ENCODE data around the gene ARHGAP28.
"Not testable (repeated sequence)": the region's sequence is repeated elsewhere in the genome, so short reads cannot be mapped to it uniquely, and the experiment has no call there.

ARHGAP28 gene

DNA sequence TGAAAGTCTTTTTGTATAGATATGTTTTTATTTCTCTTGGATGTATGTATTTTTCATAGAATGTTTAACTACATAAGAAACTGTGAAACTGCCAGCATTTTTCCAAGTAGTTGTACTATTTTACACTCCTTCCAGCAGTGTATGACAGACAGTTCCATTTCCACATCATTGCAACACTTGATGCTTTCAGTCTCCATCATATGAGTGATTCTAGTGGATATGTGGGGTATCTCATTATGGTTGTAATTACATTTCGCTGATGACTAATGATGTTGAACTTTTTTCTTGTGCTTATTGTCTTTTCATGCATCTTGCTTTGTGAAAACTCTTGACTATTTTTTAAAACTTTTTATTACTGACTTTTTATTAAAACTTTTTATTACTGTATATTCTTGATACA lies 101.4 kb downstream of the ARHGAP28 start:
- Mint-ChIP-seq H3K27me3 (no peaks in the 10 kb centered on the region), H3K36me3 (no peaks in the 10 kb centered on the region), H3K4me3 (no peak overlapping the region), H3K9me3 (peaks cover 9% of the 10 kb centered on the region), H3K27ac (no peak overlapping the region), H3K4me1 (no peaks in the 10 kb centered on the region)
- ATAC-seq (ENCODE audit: low read depth) (no peak), DNase-seq (ENCODE audit: low spot score in 2 of 2) (no peak)

DNA sequence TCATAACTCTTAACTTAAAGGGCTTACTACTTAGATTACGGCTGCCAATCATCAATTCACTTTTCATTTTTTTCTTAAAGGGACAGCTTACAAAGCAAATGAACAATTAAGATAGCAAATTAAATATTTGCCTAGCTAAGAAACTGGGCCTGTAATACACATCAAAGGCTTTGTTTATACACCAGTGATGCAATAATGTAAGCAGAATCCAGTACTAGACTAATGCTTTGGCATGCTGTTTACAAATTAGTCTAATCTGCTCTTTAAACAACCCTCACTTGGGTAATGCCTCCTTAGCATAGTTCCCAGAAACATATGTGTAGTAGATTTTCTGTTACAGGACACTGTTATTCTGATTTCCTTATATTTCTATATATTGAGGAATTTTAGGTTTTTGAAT lies 105.8 kb downstream of the ARHGAP28 start:
- no peak overlapping the region for H3K4me3 Mint-ChIP-seq
- no peak for ATAC-seq (ENCODE audit: low read depth)
- H3K9me3 Mint-ChIP-seq: peaks cover 12% of the 10 kb centered on the region
- no peaks in the 10 kb centered on the region for H3K4me1 Mint-ChIP-seq
- H3K36me3 Mint-ChIP-seq: no peaks in the 10 kb centered on the region
- no peak overlapping the region for H3K27ac Mint-ChIP-seq
- DNase-seq (ENCODE audit: low spot score in 2 of 2): no peak
- no peaks in the 10 kb centered on the region for H3K27me3 Mint-ChIP-seq

DNA sequence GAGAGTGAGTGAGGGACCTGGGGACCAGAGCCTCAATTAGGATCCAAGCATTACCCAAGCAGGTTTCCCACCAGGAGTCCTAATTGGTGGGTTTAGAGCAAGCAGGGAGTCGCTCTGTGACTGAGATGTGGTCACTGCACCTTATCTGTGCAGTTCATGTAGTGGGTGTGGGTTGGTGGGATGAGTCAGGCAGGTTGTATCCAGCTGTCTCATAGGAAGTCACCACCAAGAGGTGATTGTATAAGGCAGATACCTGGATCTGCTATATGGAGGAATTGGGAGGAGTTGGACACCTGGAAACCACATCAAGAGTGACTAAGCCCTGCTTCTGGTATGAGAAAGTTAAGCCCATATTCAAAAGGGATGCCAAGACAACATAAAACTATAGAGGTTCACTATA lies 106.8 kb downstream of the ARHGAP28 start:
- Mint-ChIP-seq H3K4me3 (no peak overlapping the region), H3K4me1 (no peaks in the 10 kb centered on the region), H3K27ac (no peak overlapping the region), H3K9me3 (peaks cover 12% of the 10 kb centered on the region), H3K36me3 (no peaks in the 10 kb centered on the region), H3K27me3 (no peaks in the 10 kb centered on the region)
- no peak for DNase-seq (ENCODE audit: low spot score in 2 of 2)
- ATAC-seq (ENCODE audit: low read depth): no peak

DNA sequence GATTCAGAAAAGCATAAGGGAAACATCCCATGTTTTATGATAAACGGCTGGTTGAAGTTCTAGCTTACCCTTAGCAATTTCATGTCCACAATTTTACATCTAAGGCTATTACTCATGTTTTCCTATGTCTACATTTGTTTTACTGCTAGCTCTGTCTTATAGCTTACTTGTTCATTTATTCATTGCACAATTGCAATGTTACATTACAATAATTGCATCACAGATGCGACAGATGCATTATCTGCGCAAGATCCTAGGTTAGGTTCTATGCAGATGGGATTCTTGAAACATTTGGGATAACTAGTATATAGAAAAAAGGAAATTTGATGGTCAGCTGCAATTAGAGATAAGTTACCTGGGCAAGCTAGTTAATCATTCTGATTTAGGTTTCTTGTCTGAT lies 108.4 kb downstream of the ARHGAP28 start:
- Mint-ChIP-seq H3K4me3 (no peak overlapping the region), H3K9me3 (peaks cover 14% of the 10 kb centered on the region), H3K4me1 (no peaks in the 10 kb centered on the region), H3K36me3 (no peaks in the 10 kb centered on the region), H3K27me3 (no peaks in the 10 kb centered on the region), H3K27ac (no peak overlapping the region)
- ATAC-seq (ENCODE audit: low read depth) (no peak), DNase-seq (ENCODE audit: low spot score in 2 of 2) (no peak)

DNA sequence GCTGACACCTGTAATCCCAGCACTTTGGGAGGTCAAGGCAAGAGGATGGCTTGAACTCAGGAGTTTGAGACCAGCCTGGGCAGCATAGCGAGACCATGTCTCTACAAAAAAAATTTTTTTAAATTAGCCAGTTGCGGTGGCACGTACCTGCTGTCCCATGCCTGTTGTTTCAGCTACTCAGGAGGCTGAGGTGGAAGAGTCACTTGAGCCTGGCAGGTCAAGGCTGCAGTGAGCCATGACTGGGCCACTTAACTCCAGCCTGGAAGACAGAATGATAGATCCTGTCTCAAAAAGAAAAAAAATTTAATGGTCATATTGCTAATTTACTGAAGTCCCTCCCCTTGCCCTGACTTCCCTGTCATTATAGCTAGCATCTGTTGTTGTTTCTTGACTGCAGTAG lies 112.6 kb downstream of the ARHGAP28 start:
- DNase-seq (ENCODE audit: low spot score in 2 of 2): no peak
- ATAC-seq (ENCODE audit: low read depth): no peak
- Mint-ChIP-seq H3K4me3 (no peak overlapping the region), H3K9me3 (peaks cover 6% of the 10 kb centered on the region), H3K36me3 (no peaks in the 10 kb centered on the region), H3K27me3 (no peaks in the 10 kb centered on the region), H3K27ac (no peak overlapping the region), H3K4me1 (no peaks in the 10 kb centered on the region)

DNA sequence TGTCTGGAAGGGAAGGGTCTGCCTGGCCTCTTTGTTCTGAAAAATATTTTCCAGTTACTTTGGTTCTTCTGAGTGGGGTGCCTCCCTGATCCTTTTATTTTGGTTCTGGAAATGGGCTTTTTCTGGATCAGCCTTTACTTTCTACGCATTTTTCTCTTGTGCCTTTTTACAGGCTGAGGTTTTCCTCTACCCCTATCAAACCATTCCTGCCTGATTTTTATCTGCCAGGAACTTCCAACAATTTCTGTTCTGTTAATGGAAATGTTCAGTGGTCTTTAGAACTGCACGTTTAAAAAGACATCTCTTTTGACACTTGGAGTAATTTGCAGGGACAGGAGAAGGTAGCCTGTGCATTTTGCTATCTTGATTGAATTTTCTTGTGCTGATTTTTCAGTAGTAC lies 113.8 kb downstream of the ARHGAP28 start:
- Mint-ChIP-seq H3K27me3 (no peaks in the 10 kb centered on the region), H3K27ac (no peak overlapping the region), H3K36me3 (no peaks in the 10 kb centered on the region), H3K4me1 (no peaks in the 10 kb centered on the region), H3K4me3 (no peak overlapping the region), H3K9me3 (peaks cover 6% of the 10 kb centered on the region)
- ATAC-seq (ENCODE audit: low read depth) (no peak), DNase-seq (ENCODE audit: low spot score in 2 of 2) (no peak)

DNA sequence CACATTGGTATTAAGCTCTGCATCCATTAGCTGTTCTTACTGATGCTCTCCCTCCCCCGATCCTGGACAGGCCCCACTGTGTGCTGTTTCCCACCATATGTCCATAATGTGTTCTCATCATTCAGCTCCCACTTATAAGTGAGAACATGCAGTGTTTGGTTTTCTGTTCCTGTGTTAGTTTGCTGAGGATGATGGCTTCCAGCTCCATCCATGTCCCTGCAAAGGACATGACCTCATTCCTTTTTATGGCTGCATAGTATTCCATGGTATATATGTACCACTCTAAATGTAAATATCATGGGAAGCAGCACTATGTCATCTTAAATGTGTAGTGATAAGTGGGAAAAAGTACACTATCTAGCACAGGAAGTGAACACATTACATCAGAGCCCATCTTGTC lies 116.0 kb downstream of the ARHGAP28 start:
- not testable (repeated sequence) for H3K4me1 Mint-ChIP-seq; H3K27me3 Mint-ChIP-seq; H3K36me3 Mint-ChIP-seq; ATAC-seq (ENCODE audit: low read depth); DNase-seq (ENCODE audit: low spot score in 2 of 2); H3K4me3 Mint-ChIP-seq; H3K9me3 Mint-ChIP-seq; H3K27ac Mint-ChIP-seq

DNA sequence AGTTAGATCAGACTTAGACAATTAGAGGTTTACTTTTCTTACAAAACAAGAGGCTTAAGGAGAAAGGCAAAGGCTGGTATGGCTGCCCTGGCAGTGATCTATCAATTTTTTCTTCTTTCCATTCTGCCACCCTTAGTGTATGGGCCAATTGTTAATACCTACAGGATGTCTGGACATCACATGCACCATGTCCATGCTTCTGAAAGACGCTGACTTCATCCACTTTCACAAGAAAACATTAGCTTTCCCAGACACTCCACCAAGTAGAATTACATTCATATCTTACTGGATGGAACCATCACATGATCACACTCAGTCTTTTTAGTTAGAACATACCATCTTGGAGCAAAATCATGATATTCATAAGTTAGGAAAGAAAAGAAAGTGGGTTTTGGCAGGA lies 120.9 kb downstream of the ARHGAP28 start:
- Mint-ChIP-seq H3K4me1 (no peaks in the 10 kb centered on the region), H3K4me3 (no peak overlapping the region), H3K9me3 (peaks cover 5% of the 10 kb centered on the region), H3K27me3 (no peaks in the 10 kb centered on the region), H3K27ac (no peak overlapping the region), H3K36me3 (no peaks in the 10 kb centered on the region)
- DNase-seq (ENCODE audit: low spot score in 2 of 2): no peak
- no peak for ATAC-seq (ENCODE audit: low read depth)

DNA sequence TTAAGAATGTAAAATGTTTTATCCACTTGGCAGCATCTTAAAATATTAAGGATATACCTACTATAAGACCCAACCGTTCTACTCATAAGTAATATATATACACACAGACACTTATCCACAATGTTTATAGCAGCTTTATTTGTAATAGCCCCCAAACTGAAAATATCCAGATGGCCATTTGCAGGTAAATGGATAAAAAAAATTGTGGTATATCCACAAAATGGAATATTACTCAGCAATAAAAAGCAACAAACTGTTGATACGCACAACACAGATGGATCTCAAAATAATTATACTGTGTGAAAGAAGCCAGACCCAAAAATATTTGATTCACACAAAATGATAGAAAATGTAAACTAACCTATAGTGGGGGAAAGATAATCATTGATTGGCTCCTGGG lies 122.0 kb downstream of the ARHGAP28 start:
- Mint-ChIP-seq H3K36me3 (no peaks in the 10 kb centered on the region), H3K27me3 (no peaks in the 10 kb centered on the region), H3K4me3 (no peak overlapping the region), H3K9me3 (peaks cover 3% of the 10 kb centered on the region), H3K4me1 (no peaks in the 10 kb centered on the region), H3K27ac (no peak overlapping the region)
- DNase-seq (ENCODE audit: low spot score in 2 of 2) (no peak), ATAC-seq (ENCODE audit: low read depth) (no peak)

DNA sequence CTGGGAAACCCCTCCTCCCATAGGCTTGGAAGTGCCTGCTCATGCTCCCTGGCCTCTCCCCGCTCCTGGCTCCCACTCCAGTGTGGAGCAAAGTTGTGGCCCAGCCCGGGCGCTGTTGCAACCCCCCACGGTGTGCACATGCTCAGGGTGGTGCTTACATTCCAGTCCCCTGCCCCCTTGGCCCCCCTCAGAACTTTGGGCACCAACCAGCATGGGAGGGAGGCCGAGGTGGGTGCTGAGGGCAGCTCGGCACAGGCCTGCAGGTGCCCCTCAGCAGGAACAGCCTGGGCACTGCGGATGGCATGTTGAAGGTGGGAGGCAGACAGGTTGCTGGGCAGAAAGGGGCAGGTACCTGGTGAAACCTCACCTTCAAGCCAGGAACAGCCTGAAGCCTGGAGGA lies 125.3 kb downstream of the ARHGAP28 start:
- Mint-ChIP-seq H3K4me1 (no peaks in the 10 kb centered on the region), H3K27ac (no peak overlapping the region), H3K4me3 (no peak overlapping the region), H3K27me3 (no peaks in the 10 kb centered on the region), H3K36me3 (no peaks in the 10 kb centered on the region), H3K9me3 (peaks cover 3% of the 10 kb centered on the region)
- ATAC-seq (ENCODE audit: low read depth) (no peak), DNase-seq (ENCODE audit: low spot score in 2 of 2) (no peak)

DNA sequence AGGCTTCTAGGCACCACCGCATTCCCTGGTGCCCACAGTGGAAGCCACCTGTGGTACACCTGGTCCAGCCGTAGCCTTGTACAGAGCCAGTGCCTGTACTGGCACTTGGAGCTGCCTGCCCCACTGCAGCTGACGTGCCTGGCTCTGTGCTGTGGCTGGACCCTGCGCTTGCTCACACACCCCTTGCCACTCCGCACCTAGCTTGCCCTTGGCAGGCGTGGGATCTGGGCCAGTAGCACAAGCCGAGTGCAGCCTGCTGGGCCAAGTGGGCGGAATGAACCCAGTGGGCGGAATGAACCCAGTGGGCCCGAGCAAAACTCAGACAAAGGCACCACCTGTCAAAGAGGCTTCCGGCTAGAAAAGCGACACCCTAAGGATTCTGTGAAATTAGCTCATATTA lies 126.3 kb downstream of the ARHGAP28 start:
- no peak overlapping the region for H3K27ac Mint-ChIP-seq
- H3K4me1 Mint-ChIP-seq: no peaks in the 10 kb centered on the region
- no peak for DNase-seq (ENCODE audit: low spot score in 2 of 2)
- no peaks in the 10 kb centered on the region for H3K36me3 Mint-ChIP-seq
- peaks cover 3% of the 10 kb centered on the region for H3K9me3 Mint-ChIP-seq
- no peaks in the 10 kb centered on the region for H3K27me3 Mint-ChIP-seq
- ATAC-seq (ENCODE audit: low read depth): no peak
- no peak overlapping the region for H3K4me3 Mint-ChIP-seq

DNA sequence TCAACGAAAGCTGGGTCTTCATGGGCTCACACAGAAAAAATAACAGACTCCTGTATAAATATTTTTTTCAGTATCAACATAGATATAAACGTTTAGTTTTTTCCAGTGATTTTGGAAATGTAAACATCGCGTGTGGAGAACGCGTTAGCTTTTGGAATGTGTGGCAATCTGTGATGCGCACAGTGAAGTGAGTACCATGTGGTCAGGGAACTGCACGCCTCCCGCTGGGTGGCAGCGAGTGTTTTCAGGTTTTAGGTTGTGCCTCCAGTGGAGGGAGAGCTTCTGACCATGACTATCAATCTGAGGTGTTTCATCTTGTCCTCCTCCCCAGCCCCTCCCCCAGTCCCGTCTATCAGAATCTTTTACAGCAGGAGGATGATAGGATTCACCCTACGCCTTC lies 127.8 kb downstream of the ARHGAP28 start:
- H3K9me3 Mint-ChIP-seq: peaks cover 1% of the 10 kb centered on the region
- DNase-seq (ENCODE audit: low spot score in 2 of 2): no peak
- ATAC-seq (ENCODE audit: low read depth): no peak

DNA sequence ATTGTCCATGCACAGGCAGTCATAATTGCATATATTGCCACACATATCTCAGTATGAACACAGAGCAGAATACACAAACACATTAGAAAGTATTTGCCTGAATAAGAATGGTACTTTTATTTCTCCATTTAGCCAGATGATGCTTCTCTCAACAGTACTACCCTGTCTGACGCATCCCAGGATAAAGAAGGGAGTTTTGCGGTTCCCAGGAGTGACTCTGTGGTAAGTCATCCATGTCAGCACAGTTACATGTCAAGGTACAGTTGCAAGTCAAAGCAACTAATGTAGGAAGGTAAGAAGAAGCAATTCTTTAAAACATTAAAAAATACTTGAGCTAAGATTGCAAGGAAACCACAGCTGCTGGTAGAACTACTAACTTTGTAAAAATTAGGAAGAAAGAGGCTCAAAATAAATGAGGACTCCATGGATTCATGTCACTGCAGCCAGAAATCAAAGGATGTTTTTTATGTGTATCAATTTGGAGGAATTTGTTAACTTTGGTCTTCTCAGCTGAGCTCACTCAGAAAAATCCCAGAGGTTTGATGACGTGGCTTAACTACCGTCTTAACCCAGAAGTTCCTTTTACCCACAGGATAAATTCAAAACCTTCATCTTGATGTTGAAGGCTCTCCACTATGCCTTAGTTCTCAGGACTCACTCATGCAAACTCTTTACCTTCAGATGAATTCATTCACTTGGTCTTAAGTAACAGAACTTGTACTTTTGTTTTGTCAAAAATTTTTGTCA lies 130.3 kb downstream of the ARHGAP28 start:
- H3K36me3 Mint-ChIP-seq: no peaks in the 10 kb centered on the region
- ATAC-seq (ENCODE audit: low read depth): no peak

More for the DNA sequence above, 127.8 kb downstream of the ARHGAP28 start:
- Mint-ChIP-seq H3K27me3 (no peaks in the 10 kb centered on the region), H3K4me1 (no peaks in the 10 kb centered on the region), H3K36me3 (no peaks in the 10 kb centered on the region), H3K27ac (no peak overlapping the region), H3K4me3 (no peak overlapping the region)

DNA sequence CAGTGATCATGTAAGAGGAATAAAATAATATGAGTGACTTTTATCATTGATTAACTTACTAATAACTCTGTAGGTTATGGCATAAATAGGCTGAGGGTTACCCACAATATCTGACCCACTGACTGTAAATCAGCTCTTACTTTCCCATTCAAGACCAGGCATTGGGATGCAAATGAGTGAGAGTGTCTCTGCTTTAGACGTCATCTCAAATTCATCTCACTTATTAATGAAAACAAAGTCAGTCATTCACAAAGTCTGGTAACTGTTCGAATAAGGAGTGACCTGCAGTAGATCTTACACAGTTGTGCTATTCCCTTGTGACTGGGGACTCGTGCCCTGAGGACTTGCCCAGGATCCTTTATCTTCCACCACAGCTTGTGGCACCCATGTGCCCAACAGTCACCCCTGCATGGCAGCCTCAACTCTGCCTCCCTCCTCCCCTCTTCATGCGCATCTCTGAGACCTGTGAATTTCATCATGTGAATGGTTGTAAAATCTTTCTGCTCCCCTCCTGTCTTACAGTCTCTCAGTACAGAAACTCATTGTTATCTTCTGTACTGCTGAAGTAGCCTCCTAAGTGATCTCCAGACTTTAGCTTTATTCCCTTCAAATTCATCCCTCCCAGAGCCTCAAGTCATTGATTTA lies 131.4 kb downstream of the ARHGAP28 start:
- H3K4me3 Mint-ChIP-seq: no peak overlapping the region

More for the DNA sequence above, 130.3 kb downstream of the ARHGAP28 start:
- Mint-ChIP-seq H3K4me1 (no peaks in the 10 kb centered on the region), H3K4me3 (no peak overlapping the region), H3K27ac (no peak overlapping the region), H3K9me3 (no peaks in the 10 kb centered on the region), H3K27me3 (no peaks in the 10 kb centered on the region)
- no peak for DNase-seq (ENCODE audit: low spot score in 2 of 2)

DNA sequence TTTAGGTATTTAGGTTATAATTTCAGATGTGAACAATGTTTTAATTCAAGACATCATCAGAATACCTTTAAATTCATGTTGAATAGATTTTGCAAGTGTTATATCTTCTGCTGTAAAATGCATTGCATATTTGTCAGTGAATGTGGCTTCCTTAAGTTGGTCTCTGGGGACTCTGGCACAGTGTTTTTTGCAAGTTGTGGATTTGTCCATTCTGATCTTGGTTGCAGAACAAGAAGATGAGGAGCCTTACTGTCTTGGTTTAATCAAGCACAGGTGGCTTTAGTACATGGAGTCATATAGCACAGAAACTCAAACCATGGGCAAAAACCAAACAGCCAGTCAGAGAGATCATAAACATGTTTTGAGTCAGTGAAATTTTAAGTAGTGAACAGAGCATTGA lies 135.7 kb downstream of the ARHGAP28 start:
- ATAC-seq (ENCODE audit: low read depth) (no peak), DNase-seq (ENCODE audit: low spot score in 2 of 2) (no peak)
- no peak overlapping the region for H3K27ac Mint-ChIP-seq
- no peaks in the 10 kb centered on the region for H3K27me3 Mint-ChIP-seq
- H3K4me1 Mint-ChIP-seq: no peaks in the 10 kb centered on the region
- no peaks in the 10 kb centered on the region for H3K36me3 Mint-ChIP-seq
- H3K9me3 Mint-ChIP-seq: no peaks in the 10 kb centered on the region
- H3K4me3 Mint-ChIP-seq: no peak overlapping the region

More for the DNA sequence above, 131.4 kb downstream of the ARHGAP28 start:
- Mint-ChIP-seq H3K4me1 (no peaks in the 10 kb centered on the region), H3K36me3 (no peaks in the 10 kb centered on the region), H3K27ac (no peak overlapping the region), H3K9me3 (no peaks in the 10 kb centered on the region), H3K27me3 (no peaks in the 10 kb centered on the region)
- ATAC-seq (ENCODE audit: low read depth) (no peak), DNase-seq (ENCODE audit: low spot score in 2 of 2) (no peak)
